ENCODE measurements around the gene SIRPA. TPM values are rescaled to one million over a fixed set of nuclear protein-coding genes. Genes with fewer than 3 reads are reported as not detected.

Gene SIRPA
- total and polyA plus RNA-seq, 8 donors: 7.2 to 25.8 (median 9.0) TPM

- intact Hi-C loops (cut with DNase I): no loop called here
These were observed 47.4 kb upstream of the SIRPA start for GRCh38 chr20:1847780-1848179.

GRCh38 chr20:1848373-1848772, 46.8 kb upstream of the SIRPA start:
- no peak for FAIRE-seq
- TF ChIP-seq, protein P1, sequence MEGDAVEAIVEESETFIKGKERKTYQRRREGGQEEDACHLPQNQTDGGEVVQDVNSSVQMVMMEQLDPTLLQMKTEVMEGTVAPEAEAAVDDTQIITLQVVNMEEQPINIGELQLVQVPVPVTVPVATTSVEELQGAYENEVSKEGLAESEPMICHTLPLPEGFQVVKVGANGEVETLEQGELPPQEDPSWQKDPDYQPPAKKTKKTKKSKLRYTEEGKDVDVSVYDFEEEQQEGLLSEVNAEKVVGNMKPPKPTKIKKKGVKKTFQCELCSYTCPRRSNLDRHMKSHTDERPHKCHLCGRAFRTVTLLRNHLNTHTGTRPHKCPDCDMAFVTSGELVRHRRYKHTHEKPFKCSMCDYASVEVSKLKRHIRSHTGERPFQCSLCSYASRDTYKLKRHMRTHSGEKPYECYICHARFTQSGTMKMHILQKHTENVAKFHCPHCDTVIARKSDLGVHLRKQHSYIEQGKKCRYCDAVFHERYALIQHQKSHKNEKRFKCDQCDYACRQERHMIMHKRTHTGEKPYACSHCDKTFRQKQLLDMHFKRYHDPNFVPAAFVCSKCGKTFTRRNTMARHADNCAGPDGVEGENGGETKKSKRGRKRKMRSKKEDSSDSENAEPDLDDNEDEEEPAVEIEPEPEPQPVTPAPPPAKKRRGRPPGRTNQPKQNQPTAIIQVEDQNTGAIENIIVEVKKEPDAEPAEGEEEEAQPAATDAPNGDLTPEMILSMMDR (IDR thresholded peaks at IDR 0.05): no peak

More at GRCh38 chr20:1847780-1848179, 47.4 kb upstream of the SIRPA start:
- H3K9me3 ChIP-seq: no peaks in the 10 kb centered on the region
- no peaks in the 10 kb centered on the region for H3K4me1 ChIP-seq
- H3K36me3 ChIP-seq: no peaks in the 10 kb centered on the region
- no peak for ATAC-seq
- 93 to 97% methylated on average over 2 of the region's 2 CpGs for WGBS, 2 donors
- TF ChIP-seq, protein P1 (IDR thresholded peaks at IDR 0.05): no peak
- no peak overlapping the region for H3K4me3 ChIP-seq
- no peak for FAIRE-seq
- no peaks in the 10 kb centered on the region for H3K27me3 ChIP-seq
- DNase-seq: no peak
- H3K27ac ChIP-seq: no peak overlapping the region

GRCh38 chr20:1851396-1851795, 43.8 kb upstream of the SIRPA start:
- ATAC-seq (no peak), FAIRE-seq (no peak), DNase-seq (no peak)
- H3K4me1 ChIP-seq: no peaks in the 10 kb centered on the region
- H3K9me3 ChIP-seq: no peaks in the 10 kb centered on the region
- intact Hi-C loops (cut with DNase I): no loop called here
- WGBS, 2 donors: 50 to 66% methylated on average over 2 of the region's 2 CpGs
- no peaks in the 10 kb centered on the region for H3K36me3 ChIP-seq
- no peak overlapping the region for H3K27ac ChIP-seq
- TF ChIP-seq, protein P1 (IDR thresholded peaks at IDR 0.05): no peak
- H3K27me3 ChIP-seq: no peaks in the 10 kb centered on the region
- H3K4me3 ChIP-seq: no peak overlapping the region

More at GRCh38 chr20:1848373-1848772, 46.8 kb upstream of the SIRPA start:
- H3K9me3 ChIP-seq: no peaks in the 10 kb centered on the region
- no peaks in the 10 kb centered on the region for H3K36me3 ChIP-seq
- no peak overlapping the region for H3K27ac ChIP-seq
- no peaks in the 10 kb centered on the region for H3K4me1 ChIP-seq
- no peak for DNase-seq
- no peaks in the 10 kb centered on the region for H3K27me3 ChIP-seq
- no peak for ATAC-seq
- H3K4me3 ChIP-seq: no peak overlapping the region
- intact Hi-C loops (cut with DNase I): no loop called here

DNA sequence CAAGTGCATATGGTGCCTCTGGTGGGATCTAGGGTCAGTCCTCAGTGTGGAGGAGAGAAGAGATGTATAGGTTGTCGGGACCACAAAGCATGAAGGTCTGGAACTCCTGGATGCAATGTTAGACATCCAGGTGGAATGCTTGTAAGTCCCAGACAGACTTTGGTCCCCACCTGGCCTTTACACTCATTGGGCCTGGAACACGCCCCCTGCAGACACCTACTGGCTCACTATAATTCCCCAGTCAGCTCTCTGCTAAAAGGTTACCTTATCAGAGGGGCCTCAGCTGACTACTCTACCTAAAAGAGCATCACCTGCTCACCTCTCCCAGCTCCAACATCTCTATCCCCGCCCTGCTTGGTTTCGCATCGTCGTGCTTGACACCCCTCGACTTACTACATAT, 41.7 kb upstream of the SIRPA start:
- no peak overlapping the region for H3K27ac ChIP-seq
- no peak overlapping the region for H3K4me3 ChIP-seq
- H3K27me3 ChIP-seq: no peaks in the 10 kb centered on the region
- no peaks in the 10 kb centered on the region for H3K36me3 ChIP-seq
- intact Hi-C loops (cut with DNase I): no loop called here
- FAIRE-seq: no peak
- H3K9me3 ChIP-seq: no peaks in the 10 kb centered on the region
- ATAC-seq: no peak
- WGBS, 2 donors: 70 to 80% methylated on average over 7 of the region's 7 CpGs
- TF ChIP-seq, protein P1 (IDR thresholded peaks at IDR 0.05): no peak
- no peak for DNase-seq
- H3K4me1 ChIP-seq: no peaks in the 10 kb centered on the region

DNA sequence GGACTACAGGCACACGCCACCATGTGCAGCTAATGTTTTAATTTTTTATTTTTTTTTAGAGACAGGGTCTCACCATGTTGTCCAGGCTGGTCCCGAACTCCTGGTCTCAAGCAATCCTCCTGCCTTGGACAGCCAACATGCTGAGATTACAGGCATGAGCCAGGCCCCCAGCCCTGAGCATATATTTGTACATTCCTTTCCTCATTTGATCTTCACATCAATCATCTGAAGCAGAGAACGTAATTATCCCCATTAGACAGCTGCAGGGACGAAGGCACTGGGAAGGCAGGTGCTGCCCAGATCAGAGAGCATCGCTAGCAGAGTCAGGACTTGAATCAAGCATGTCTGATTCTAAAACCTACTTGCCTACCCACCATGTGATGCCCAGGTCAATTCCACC, 41.0 kb upstream of the SIRPA start:
- no peaks in the 10 kb centered on the region for H3K9me3 ChIP-seq
- ATAC-seq (no peak), DNase-seq (no peak), FAIRE-seq (no peak)
- H3K4me3 ChIP-seq: no peak overlapping the region
- intact Hi-C loops (cut with DNase I): no loop called here
- H3K4me1 ChIP-seq: no peaks in the 10 kb centered on the region
- 23 to 28% methylated on average over 5 of the region's 5 CpGs for WGBS, 2 donors
- no peaks in the 10 kb centered on the region for H3K36me3 ChIP-seq
- no peak overlapping the region for H3K27ac ChIP-seq
- TF ChIP-seq, protein P1 (IDR thresholded peaks at IDR 0.05): no peak
- no peaks in the 10 kb centered on the region for H3K27me3 ChIP-seq
